ENCODE results near the gene CELF5.
"Not testable (repeated sequence)": the region's sequence is repeated elsewhere in the genome, so short reads cannot be mapped to it uniquely, and the experiment has no call there.

CELF5 gene

GRCh38 chr19:3208317-3209207 is 15.9 kb upstream of the CELF5 start:
- no peak for DNase-seq

GRCh38 chr19:3210347-3211017 is 14.0 kb upstream of the CELF5 start:
- DNase-seq: peak; percentile 3

GRCh38 chr19:3211191-3211590 is 13.3 kb upstream of the CELF5 start:
- no peak for DNase-seq

GRCh38 chr19:3213159-3213558 is 11.3 kb upstream of the CELF5 start:
- no peak for DNase-seq

- DNase-seq: no peak
Measured at GRCh38 chr19:3216874-3217273, 7.6 kb upstream of the CELF5 start.

- DNase-seq: no peak
Measured at GRCh38 chr19:3220576-3220975, 3.9 kb upstream of the CELF5 start.

GRCh38 chr19:3221576-3221975 is 2.9 kb upstream of the CELF5 start:
- DNase-seq: not testable (repeated sequence)

- no peak for DNase-seq
Measured at GRCh38 chr19:3222709-3223108, 1.8 kb upstream of the CELF5 start.

GRCh38 chr19:3225169-3225485 is 666 bp downstream of the CELF5 start:
- DNase-seq: no peak

GRCh38 chr19:3225677-3226093 is 1.2 kb downstream of the CELF5 start:
- DNase-seq: no peak

- DNase-seq: no peak
Measured at GRCh38 chr19:3227054-3227626, 2.7 kb downstream of the CELF5 start.

GRCh38 chr19:3229346-3229743 is 4.9 kb downstream of the CELF5 start:
- DNase-seq: no peak

- DNase-seq: no peak
Measured at GRCh38 chr19:3229888-3230496, 5.5 kb downstream of the CELF5 start.

- DNase-seq: no peak
Measured at GRCh38 chr19:3231288-3231687, 6.8 kb downstream of the CELF5 start.

- no peak for DNase-seq
Measured at GRCh38 chr19:3233116-3233515, 8.7 kb downstream of the CELF5 start.

- DNase-seq: no peak
Measured at GRCh38 chr19:3233831-3234230, 9.4 kb downstream of the CELF5 start.

GRCh38 chr19:3234800-3235199 is 10.3 kb downstream of the CELF5 start:
- DNase-seq: no peak

GRCh38 chr19:3235604-3236003 is 11.1 kb downstream of the CELF5 start:
- DNase-seq: not testable (repeated sequence)

- DNase-seq: no peak
Measured at GRCh38 chr19:3236272-3236671, 11.8 kb downstream of the CELF5 start.

GRCh38 chr19:3238066-3238561 is 13.7 kb downstream of the CELF5 start:
- DNase-seq: no peak

GRCh38 chr19:3239367-3239766 is 14.9 kb downstream of the CELF5 start:
- no peak for DNase-seq

GRCh38 chr19:3243819-3244700 is 19.6 kb downstream of the CELF5 start:
- DNase-seq: no peak

Data from NCI-H1092 treated with DMSO at 0.1 percent for 48 hours (cell line).